H1 (cell line): ENCODE measurements around the gene LCP1. TPM values are rescaled to one million over a fixed set of nuclear protein-coding genes. Genes with fewer than 3 reads are reported as not detected.

Experiments
- HDAC2 ChIP-seq, 2 experiments: fragments of 300-600 bp in 1 of 2; sonication (generic) in 1 of 2; IDR thresholded peaks; 2 replicates each; pipeline ENCODE4 v1.6.1; 2011 to 2012; ENCODE audit warnings: low read depth in 2 of 2, low read length in 2 of 2, mild to moderate bottlenecking in 2 of 2, moderate library complexity in 2 of 2, borderline replicate concordance in 1 of 2, inconsistent platforms in 1 of 2
- JUND ChIP-seq: IDR thresholded peaks from 2 replicates; pipeline ENCODE4 v1.6.1; 2011; ENCODE audit warnings: mild to moderate bottlenecking, improper control_type of control experiment, low read length
- NRF1 ChIP-seq: IDR thresholded peaks from 2 replicates; pipeline ENCODE4 v1.6.1; 2011; ENCODE audit warnings: mild to moderate bottlenecking, low read depth, low read length, improper control_type of control experiment
- polyA plus RNA-seq, 7 experiments: library from polyadenylated mRNA; depleted of rRNA in 3 of 7; stranded (reverse) in 5 of 7; unstranded in 2 of 7; fragments of >200 nt in 5 of 7; fragments of 200-250 nt in 2 of 7; gene quantifications; 1 replicate in 5 of 7; 2 replicates in 1 of 7; 4 replicates in 1 of 7; pipeline versions ENCODE4 v1.2.1 to v1.2.3, GENCODE V29; 2011 to 2013; ENCODE audit warnings: missing spikeins in 2 of 7, mixed read lengths in 2 of 7
- total RNA-seq: library from RNA; stranded (reverse); fragmentation: NEBNext Ultra II Directional; extraction: Animal tissue kit (Norgen Biotek cat#: 25700); gene quantifications from 2 replicates; pipeline ENCODE4 v1.2.1, GENCODE V29; 2021

LCP1 gene
- total and polyA plus RNA-seq, 2 of the 8 experiments (the other 6 are each of a cell fraction or from before 2014, with no cell fraction given): 0.65 to 4.3 TPM

DNA sequence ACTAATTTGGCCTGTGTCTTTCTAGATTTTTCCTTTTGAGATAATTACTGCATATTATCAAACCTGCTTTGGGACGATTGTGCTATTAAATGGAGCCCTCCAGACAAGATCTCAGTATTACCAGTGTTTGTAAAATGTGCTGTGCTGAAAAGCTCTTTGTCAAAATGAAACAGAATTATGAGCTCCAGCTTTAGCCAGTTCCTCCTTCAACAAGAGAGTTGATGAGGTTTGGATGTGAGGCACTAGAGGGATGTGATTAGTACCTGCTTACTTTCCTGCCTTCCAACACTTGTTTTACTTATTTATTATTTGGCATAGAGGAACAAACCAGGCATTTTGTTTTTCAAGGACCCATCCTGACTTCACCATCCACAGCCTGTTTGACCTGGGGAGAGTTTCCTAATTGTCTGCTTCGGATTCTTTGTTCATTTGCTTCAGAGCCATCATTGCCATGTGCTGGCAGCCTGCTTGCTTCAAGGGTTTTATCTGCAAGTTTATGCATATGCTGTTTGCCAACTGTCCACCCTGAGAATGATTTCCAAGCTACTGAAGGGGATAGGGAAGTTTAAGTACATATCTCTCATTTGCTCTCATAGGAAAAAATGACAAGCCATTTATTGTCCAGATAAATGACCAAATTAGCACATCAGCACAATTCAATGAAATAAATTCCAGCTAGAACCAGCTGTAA lies 44.2 kb downstream of the LCP1 start (continued):
- no peak for TF ChIP-seq HDAC2 (IDR thresholded peaks at IDR 0.05; ENCODE audit: borderline replicate concordance in 1 of 2, low read depth in 2 of 2, low read length in 2 of 2)
- TF ChIP-seq JUND: no peak
- no peak for TF ChIP-seq NRF1
